ENCODE data around the gene PGLYRP2. TPM values are rescaled to one million over a fixed set of nuclear protein-coding genes. Genes with fewer than 3 reads are reported as not detected.

The PGLYRP2 gene
- total RNA-seq, 1 experiment from 2014 or later = not detected

DNA sequence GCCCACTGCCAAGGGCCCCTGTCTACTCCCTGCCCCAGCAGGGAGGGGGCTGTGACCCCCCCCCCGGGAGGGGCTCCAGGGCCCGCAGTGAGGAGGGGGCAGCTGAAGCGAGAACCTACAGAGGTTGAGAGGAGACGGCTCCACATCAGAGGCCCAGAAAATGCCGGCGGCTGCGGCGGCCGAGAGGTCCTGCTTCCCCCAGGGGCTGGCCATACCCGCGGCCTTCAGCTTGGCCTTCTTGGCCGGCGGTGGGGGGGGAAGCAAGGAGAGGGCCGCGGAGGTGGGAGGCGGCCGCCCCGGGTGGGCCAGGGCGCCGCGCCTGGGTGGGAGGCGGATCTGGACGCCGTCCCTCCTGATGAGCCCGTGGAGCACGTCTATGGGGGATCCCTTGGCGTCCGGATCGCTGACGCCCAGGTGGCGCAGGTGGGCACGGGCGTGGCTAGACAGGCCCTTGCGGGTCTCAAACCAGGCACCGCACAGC lies 51.3 kb downstream of the PGLYRP2 start:
- no peak overlapping the region for H3K4me2 ChIP-seq (ENCODE audit: low read length)
- peaks cover 57% of the 10 kb centered on the region for H3K36me3 ChIP-seq (ENCODE audit: low read depth, low read length)
- CTCF ChIA-PET = no interaction called here
- H3F3A ChIP-seq (ENCODE audit: low read length, unreplicated experiment) = no peaks in the 10 kb centered on the region
- POLR2A ChIA-PET (ENCODE audit: unreplicated experiment) = interaction anchor here (0.6 kb wide), 1 partner anchor 9 kb away, joined by 13 read pairs; no protein-coding TSS in a partner anchor
- BruUV-seq (replicated peaks) = no TSS peak
- TF ChIP-seq, protein P1, sequence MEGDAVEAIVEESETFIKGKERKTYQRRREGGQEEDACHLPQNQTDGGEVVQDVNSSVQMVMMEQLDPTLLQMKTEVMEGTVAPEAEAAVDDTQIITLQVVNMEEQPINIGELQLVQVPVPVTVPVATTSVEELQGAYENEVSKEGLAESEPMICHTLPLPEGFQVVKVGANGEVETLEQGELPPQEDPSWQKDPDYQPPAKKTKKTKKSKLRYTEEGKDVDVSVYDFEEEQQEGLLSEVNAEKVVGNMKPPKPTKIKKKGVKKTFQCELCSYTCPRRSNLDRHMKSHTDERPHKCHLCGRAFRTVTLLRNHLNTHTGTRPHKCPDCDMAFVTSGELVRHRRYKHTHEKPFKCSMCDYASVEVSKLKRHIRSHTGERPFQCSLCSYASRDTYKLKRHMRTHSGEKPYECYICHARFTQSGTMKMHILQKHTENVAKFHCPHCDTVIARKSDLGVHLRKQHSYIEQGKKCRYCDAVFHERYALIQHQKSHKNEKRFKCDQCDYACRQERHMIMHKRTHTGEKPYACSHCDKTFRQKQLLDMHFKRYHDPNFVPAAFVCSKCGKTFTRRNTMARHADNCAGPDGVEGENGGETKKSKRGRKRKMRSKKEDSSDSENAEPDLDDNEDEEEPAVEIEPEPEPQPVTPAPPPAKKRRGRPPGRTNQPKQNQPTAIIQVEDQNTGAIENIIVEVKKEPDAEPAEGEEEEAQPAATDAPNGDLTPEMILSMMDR (conservative IDR thresholded peaks at IDR 0.05; ENCODE audit: low read depth, low read length) = no peak
- TF ChIP-seq EZH2phosphoT487 (IDR thresholded peaks at IDR 0.05; ENCODE audit: borderline replicate concordance, low read length) = no peak
- no peak for TF ChIP-seq EZH2 (IDR thresholded peaks at IDR 0.05; ENCODE audit: low read length, unreplicated experiment)
- H3K27me3 ChIP-seq (ENCODE audit: low read length) = no peaks in the 10 kb centered on the region
- no peak overlapping the region for H3K4me3 ChIP-seq (ENCODE audit: low read length)
- ATAC-seq = no peak
- no peaks in the 10 kb centered on the region for H3K9me3 ChIP-seq (ENCODE audit: low read length)
- H3K27ac ChIP-seq (ENCODE audit: low read length) = no peak overlapping the region
- no peak overlapping the region for H2AFZ ChIP-seq (ENCODE audit: low read length)
- H3K4me1 ChIP-seq (ENCODE audit: insufficient read depth, low read length) = peaks cover 16% of the 10 kb centered on the region
- peaks cover 15% of the 10 kb centered on the region; the same call in 1 of the 2 replicates for H4K20me1 ChIP-seq (ENCODE audit: low read length)
- no peak for DNase-seq
- peaks cover 41% of the 10 kb centered on the region for H3K79me2 ChIP-seq (ENCODE audit: low read length)
- no peak overlapping the region for H3K9ac ChIP-seq (ENCODE audit: low read length)
- intact Hi-C loops (cut with micrococcal nuclease) = no loop called here
- H3K9me2 ChIP-seq (replicated peaks; ENCODE audit: low read length) = no peaks in the 10 kb centered on the region

DNA sequence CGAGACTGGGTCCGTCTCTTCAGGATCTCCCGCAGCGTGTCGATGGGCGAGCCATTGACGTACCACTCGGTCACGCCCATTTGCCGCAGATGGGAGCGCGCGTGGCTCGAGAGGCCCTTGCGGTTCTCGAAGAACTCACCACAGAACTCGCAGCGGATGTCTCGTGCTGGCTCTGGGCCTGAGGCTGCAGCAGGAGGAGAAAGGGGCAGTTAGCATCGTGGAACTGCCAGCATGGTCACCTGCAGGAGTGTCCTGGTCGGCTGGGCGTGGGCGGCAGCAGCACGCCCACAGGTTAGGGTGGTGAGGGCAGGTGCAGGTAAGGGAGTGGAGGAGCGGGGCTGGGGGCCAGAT lies 52.0 kb downstream of the PGLYRP2 start:
- no TSS peak for BruUV-seq (replicated peaks)
- TF ChIP-seq, protein P1 (conservative IDR thresholded peaks at IDR 0.05; ENCODE audit: low read depth, low read length) = no peak
- TF ChIP-seq EZH2phosphoT487 (IDR thresholded peaks at IDR 0.05; ENCODE audit: borderline replicate concordance, low read length) (no peak), EZH2 (IDR thresholded peaks at IDR 0.05; ENCODE audit: low read length, unreplicated experiment) (no peak)

GRCh38 chr19:15426485-15427349 lies 52.6 kb downstream of the PGLYRP2 start:
- H3K27ac ChIP-seq (ENCODE audit: low read length) = no peak overlapping the region
- no peaks in the 10 kb centered on the region for H3K27me3 ChIP-seq (ENCODE audit: low read length)
- ChIA-PET CTCF (no interaction called here), POLR2A (ENCODE audit: unreplicated experiment) (no interaction called here)
- no peak overlapping the region for H3K4me3 ChIP-seq (ENCODE audit: low read length)
- no peaks in the 10 kb centered on the region for H3K9me3 ChIP-seq (ENCODE audit: low read length)
- DNase-seq (no peak), ATAC-seq (no peak)
- H4K20me1 ChIP-seq (ENCODE audit: low read length) = peaks cover 15% of the 10 kb centered on the region; the same call in 1 of the 2 replicates
- TF ChIP-seq EZH2phosphoT487 (IDR thresholded peaks at IDR 0.05; ENCODE audit: borderline replicate concordance, low read length) = no peak
- TF ChIP-seq, protein P1 (conservative IDR thresholded peaks at IDR 0.05; ENCODE audit: low read depth, low read length) = no peak
- TF ChIP-seq EZH2 (IDR thresholded peaks at IDR 0.05; ENCODE audit: low read length, unreplicated experiment) = no peak
- H3K9me2 ChIP-seq (replicated peaks; ENCODE audit: low read length) = no peaks in the 10 kb centered on the region
- H3K4me2 ChIP-seq (ENCODE audit: low read length) = no peak overlapping the region
- H3K36me3 ChIP-seq (ENCODE audit: low read depth, low read length) = peaks cover 62% of the 10 kb centered on the region
- intact Hi-C loops (cut with micrococcal nuclease) = no loop called here
- H3K79me2 ChIP-seq (ENCODE audit: low read length) = peaks cover 36% of the 10 kb centered on the region
- no peak overlapping the region for H3K9ac ChIP-seq (ENCODE audit: low read length)
- no peaks in the 10 kb centered on the region for H3F3A ChIP-seq (ENCODE audit: low read length, unreplicated experiment)
- no peak overlapping the region for H2AFZ ChIP-seq (ENCODE audit: low read length)
- no TSS peak for BruUV-seq (replicated peaks)
- H3K4me1 ChIP-seq (ENCODE audit: insufficient read depth, low read length) = peaks cover 14% of the 10 kb centered on the region

More for the DNA sequence above, 52.0 kb downstream of the PGLYRP2 start:
- no peak overlapping the region for H3K27ac ChIP-seq (ENCODE audit: low read length)
- H3F3A ChIP-seq (ENCODE audit: low read length, unreplicated experiment) = no peaks in the 10 kb centered on the region
- H3K4me1 ChIP-seq (ENCODE audit: insufficient read depth, low read length) = peaks cover 14% of the 10 kb centered on the region
- no peaks in the 10 kb centered on the region for H3K9me3 ChIP-seq (ENCODE audit: low read length)
- no peak for ATAC-seq
- CTCF ChIA-PET = no interaction called here
- no peak for DNase-seq
- no peak overlapping the region for H3K4me2 ChIP-seq (ENCODE audit: low read length)
- H4K20me1 ChIP-seq (ENCODE audit: low read length) = peaks cover 15% of the 10 kb centered on the region; the same call in 1 of the 2 replicates
- intact Hi-C loops (cut with micrococcal nuclease) = no loop called here
- H3K4me3 ChIP-seq (ENCODE audit: low read length) = no peak overlapping the region
- H3K9me2 ChIP-seq (replicated peaks; ENCODE audit: low read length) = no peaks in the 10 kb centered on the region
- H3K36me3 ChIP-seq (ENCODE audit: low read depth, low read length) = peaks cover 62% of the 10 kb centered on the region
- no peaks in the 10 kb centered on the region for H3K27me3 ChIP-seq (ENCODE audit: low read length)
- no peak overlapping the region for H2AFZ ChIP-seq (ENCODE audit: low read length)
- H3K79me2 ChIP-seq (ENCODE audit: low read length) = peaks cover 41% of the 10 kb centered on the region
- POLR2A ChIA-PET (ENCODE audit: unreplicated experiment) = no interaction called here
- no peak overlapping the region for H3K9ac ChIP-seq (ENCODE audit: low read length)

Data from PC-3 (cell line).